K562 (cell line): Measurements from ENCODE around the gene DDHD1. TPM values are rescaled to one million over a fixed set of nuclear protein-coding genes. Genes with fewer than 3 reads are reported as not detected.

Experiments
- ATAC-seq: fragments of 200-7000 bp; cut with Tn5 transposase; 3 replicates; pipeline ENCODE4 v1.9.1; 2020; ENCODE audit warnings: moderate library complexity
- BruUV-seq: library from RNA; stranded (reverse); fragments of 400-500 nt; replicated peaks from 2 replicates; lab custom pipeline; 2021; lab: Mats Ljungman, UMichigan
- CTCF ChIA-PET: fragments of 300-600 bp; formaldehyde crosslinking; extraction: SDS; loops from one replicate; lab custom pipeline; 2021; ENCODE audit warnings: low intra/inter-chr PET ratio; lab: Yijun Ruan, JAX
- POLR2A ChIA-PET: fragments of 300-600, 350-650 bp; sonication (Branson Sonifier 250); formaldehyde crosslinking; extraction: SDS; loops from one replicate; lab custom pipeline; 2021; ENCODE audit warnings: antibody characterized with exemption, inconsistent platforms; lab: Yijun Ruan, JAX
- DNase-seq, 4 experiments: peaks; one replicate each; pipeline versions ENCODE4 v3.0.0 to v3.0.0-alpha.2; 2011 to 2018; ENCODE audit warnings: low spot score in 3 of 4, mixed read lengths in 3 of 4; ENCODE audit errors: extremely low read depth in 1 of 4
- FAIRE-seq: peaks from 2 replicates; lab custom pipeline; 2011; peaks lifted over from hg19 to GRCh38; lab: Jason Lieb, UNC
- H2AFZ ChIP-seq: 2 replicates; pipeline ENCODE4 v1.6.0; 2011; ENCODE audit warnings: low read depth, low read length, control low read depth, inconsistent platforms
- H3K27ac ChIP-seq: fragments of 200-600 bp; 3 replicates; pipeline ENCODE4 v1.8.0; 2011; ENCODE audit warnings: low read depth, mild to moderate bottlenecking, control low read depth, inconsistent platforms, low read length, moderate library complexity, mixed read lengths; ENCODE audit errors: extremely low read depth
- H3K27me3 ChIP-seq, 2 experiments: fragments of 300-600 bp in 1 of 2; 2 replicates in 1 of 2; 3 replicates in 1 of 2; pipeline versions ENCODE4 v1.6.0 to v1.8.0; 2011; ENCODE audit warnings: inconsistent platforms in 2 of 2, low read length in 2 of 2, mild to moderate bottlenecking in 1 of 2, mixed read lengths in 1 of 2, moderate library complexity in 1 of 2; ENCODE audit not compliant: control insufficient read depth in 2 of 2, insufficient read depth in 2 of 2
- H3K36me3 ChIP-seq: fragments of 300-600 bp; 3 replicates; pipeline ENCODE4 v1.8.0; 2011; ENCODE audit warnings: mild to moderate bottlenecking, low read length, inconsistent platforms; ENCODE audit not compliant: control insufficient read depth, insufficient read depth
- H3K4me1 ChIP-seq, 2 experiments: fragments of 200-600 bp in 1 of 2; replicated peaks in 1 of 2; 2 replicates in 1 of 2; 3 replicates in 1 of 2; pipeline versions ENCODE4 v1.5.1 to v1.8.0; 2011; ENCODE audit warnings: inconsistent platforms in 2 of 2, low read length in 2 of 2, mild to moderate bottlenecking in 1 of 2, mixed read lengths in 1 of 2, moderate library complexity in 1 of 2; ENCODE audit not compliant: control insufficient read depth in 2 of 2, insufficient read depth in 2 of 2
- H3K4me2 ChIP-seq: 2 replicates; pipeline ENCODE4 v1.6.1; 2011; ENCODE audit warnings: low read length, control low read depth, inconsistent platforms, mixed read lengths; ENCODE audit not compliant: insufficient read depth
- H3K4me3 ChIP-seq: fragments of 200-600 bp; sonication (generic), shearing (Covaris generic); 2 replicates; pipeline ENCODE4 v1.5.1; 2016; ENCODE audit warnings: control low read depth, inconsistent platforms
- H3K79me2 ChIP-seq: fragments of 200-600 bp; 3 replicates; pipeline ENCODE4 v1.8.0; 2011; ENCODE audit warnings: low read length, inconsistent platforms; ENCODE audit not compliant: control insufficient read depth, insufficient read depth
- H3K9ac ChIP-seq, 2 experiments: 2 replicates each; pipeline versions ENCODE4 v1.6.0 to v1.6.1; 2011; ENCODE audit warnings: low read depth in 2 of 2, low read length in 2 of 2, control low read depth in 1 of 2, inconsistent platforms in 1 of 2, mild to moderate bottlenecking in 1 of 2, mixed read lengths in 1 of 2; ENCODE audit not compliant: insufficient read depth in 1 of 2
- H3K9me1 ChIP-seq: one replicate; pipeline ENCODE4 v1.6.0; 2011; ENCODE audit warnings: inconsistent platforms, mild to moderate bottlenecking, low read length, moderate library complexity; ENCODE audit not compliant: control insufficient read depth, insufficient read depth
- H3K9me3 ChIP-seq: replicated peaks from 2 replicates; pipeline ENCODE4 v1.5.1; 2011; ENCODE audit warnings: low read depth, low read length, inconsistent platforms; ENCODE audit not compliant: control insufficient read depth, insufficient read depth
- H4K20me1 ChIP-seq: replicated peaks from 2 replicates; pipeline ENCODE4 v1.6.1; 2011; ENCODE audit warnings: low read length, inconsistent platforms, mixed read lengths; ENCODE audit not compliant: control insufficient read depth, insufficient read depth
- BMI1 ChIP-seq: fragments of 150-350 bp; IDR thresholded peaks from 2 replicates; pipeline ENCODE4 v1.6.1; 2014; ENCODE audit warnings: low read length
- BRCA1 ChIP-seq, 2 experiments: fragments of 450-650 bp in 1 of 2; sonication (generic) in 1 of 2; formaldehyde crosslinking in 1 of 2; IDR thresholded peaks; 2 replicates each; pipeline versions ENCODE4 v1.5.0 to v1.6.1; 2017 to 2020; ENCODE audit warnings: mild to moderate bottlenecking in 1 of 2, missing genetic modification reagents in 1 of 2
- FIP1L1 ChIP-seq: fragments of 200-400 bp; formaldehyde crosslinking; IDR thresholded peaks from 2 replicates; pipeline ENCODE4 v1.6.1; 2018; ENCODE audit warnings: mild to moderate bottlenecking, low read depth, low read length; ENCODE audit not compliant: poor library complexity, severe bottlenecking
- FOXJ3 ChIP-seq: sonication (generic); formaldehyde crosslinking; IDR thresholded peaks from 2 replicates; pipeline ENCODE4 v1.4.0; 2020; ENCODE audit warnings: mild to moderate bottlenecking, missing genetic modification reagents
- FOXK2 ChIP-seq, 2 experiments: fragments of 450-650 bp; IDR thresholded peaks in 1 of 2; conservative IDR thresholded peaks in 1 of 2; 2 replicates each; pipeline ENCODE4 v1.6.1; 2016; ENCODE audit warnings: low read depth in 2 of 2, mild to moderate bottlenecking in 1 of 2
- GTF2E2 ChIP-seq: fragments of 200-800 bp; sonication (Bioruptor generic); IDR thresholded peaks from 2 replicates; pipeline ENCODE4 v1.6.1; 2016; ENCODE audit warnings: missing genetic modification characterization, missing compliant biosample characterization
- HIVEP1 ChIP-seq: fragments of 250-450 bp; sonication (Bioruptor Pico); IDR thresholded peaks from 2 replicates; pipeline ENCODE4 v1.4.0; 2020; ENCODE audit warnings: mild to moderate bottlenecking
- NR4A1 ChIP-seq, 2 experiments: fragments of 250-450 bp in 1 of 2; fragments of 450-650 bp in 1 of 2; sonication (Bioruptor Pico) in 1 of 2; IDR thresholded peaks; 2 replicates each; pipeline versions ENCODE4 v1.4.0 to v1.6.1; 2016 to 2020; ENCODE audit warnings: mild to moderate bottlenecking in 2 of 2, missing compliant biosample characterization in 1 of 2, missing genetic modification characterization in 1 of 2, moderate library complexity in 1 of 2
- SNIP1 ChIP-seq: fragments of 450-650 bp; IDR thresholded peaks from 2 replicates; pipeline ENCODE4 v1.7.1; 2017; ENCODE audit warnings: low read depth, mild to moderate bottlenecking
- SOX6 ChIP-seq: fragments of 450-650 bp; IDR thresholded peaks from 2 replicates; pipeline ENCODE4 v1.6.1; 2014; ENCODE audit warnings: mild to moderate bottlenecking
- ZBED1 ChIP-seq: IDR thresholded peaks from 2 replicates; pipeline ENCODE4 v1.6.1; 2014
- ZFP91 ChIP-seq: sonication (generic); formaldehyde crosslinking; IDR thresholded peaks from 2 replicates; pipeline ENCODE4 v1.8.0; 2022; ENCODE audit warnings: mild to moderate bottlenecking, missing genetic modification reagents
- ZNF140 ChIP-seq: fragments of 250-450 bp; sonication (Bioruptor Pico); IDR thresholded peaks from 2 replicates; pipeline ENCODE4 v1.8.0; 2021; ENCODE audit warnings: moderate library complexity, mild to moderate bottlenecking, inconsistent platforms
- WGBS: fragments of 100-300 bp; shearing (Covaris generic); methylation state at CpG from one replicate; pipeline ENCODE4 v1.1.6; 2016; ENCODE audit warnings: low coverage, mixed read lengths; ENCODE audit not compliant: insufficient coverage; ENCODE audit errors: missing lambda C conversion rate; 5-methylcytosine and 5-hydroxymethylcytosine counted together
- in situ Hi-C: fragments of 300-500 bp; cut with MboI; formaldehyde crosslinking; loops from 4 replicates; pipeline ENCODE4 v1.15.0; 2018; ENCODE audit warnings: inconsistent platforms, mixed read lengths
- intact Hi-C: fragments of 100-400 bp; cut with micrococcal nuclease; formaldehyde crosslinking; loops from 2 replicates; pipeline ENCODE4 v1.14.2; 2022
- polyA plus RNA-seq, 8 experiments: library from polyadenylated mRNA; depleted of rRNA in 4 of 8; stranded (reverse) in 5 of 8; unstranded in 3 of 8; fragments of >200 nt; fragmentation: Nextera tagmentation in 2 of 8; fragmentation: Illumina TruSeq in 1 of 8; extraction: Ambion mirVana in 2 of 8; extraction: Trizol in 1 of 8; gene quantifications; 2 replicates each; pipeline versions ENCODE4 v1.2.1 to v1.2.3, GENCODE V29; 2011 to 2014; ENCODE audit warnings: inconsistent platforms in 1 of 8, missing spikeins in 1 of 8
- total RNA-seq, 7 experiments: library from RNA; depleted of rRNA in 6 of 7; stranded (reverse); fragments of >200 nt in 6 of 7; fragmentation: Illumina TruSeq in 2 of 7; extraction: Trizol in 2 of 7; gene quantifications; 2 replicates each; pipeline versions ENCODE4 v1.2.1 to v1.2.3, GENCODE V29; 2011 to 2021; ENCODE audit warnings: low replicate concordance in 1 of 7
- TF ChIP-seq, protein P1 (sequence below), 2 experiments: IDR thresholded peaks in 1 of 2; conservative IDR thresholded peaks in 1 of 2; 2 replicates each; pipeline ENCODE4 v1.6.1; 2016; ENCODE audit warnings: low read depth in 2 of 2, mild to moderate bottlenecking in 1 of 2, missing compliant biosample characterization in 1 of 2, missing genetic modification characterization in 1 of 2, moderate library complexity in 1 of 2

Gene DDHD1
- total and polyA plus RNA-seq, 9 of the 15 experiments (the other 6 are each of a cell fraction or from before 2014, with no cell fraction given), result 1.2 to 12.3 (median 5.0) TPM

DNA sequence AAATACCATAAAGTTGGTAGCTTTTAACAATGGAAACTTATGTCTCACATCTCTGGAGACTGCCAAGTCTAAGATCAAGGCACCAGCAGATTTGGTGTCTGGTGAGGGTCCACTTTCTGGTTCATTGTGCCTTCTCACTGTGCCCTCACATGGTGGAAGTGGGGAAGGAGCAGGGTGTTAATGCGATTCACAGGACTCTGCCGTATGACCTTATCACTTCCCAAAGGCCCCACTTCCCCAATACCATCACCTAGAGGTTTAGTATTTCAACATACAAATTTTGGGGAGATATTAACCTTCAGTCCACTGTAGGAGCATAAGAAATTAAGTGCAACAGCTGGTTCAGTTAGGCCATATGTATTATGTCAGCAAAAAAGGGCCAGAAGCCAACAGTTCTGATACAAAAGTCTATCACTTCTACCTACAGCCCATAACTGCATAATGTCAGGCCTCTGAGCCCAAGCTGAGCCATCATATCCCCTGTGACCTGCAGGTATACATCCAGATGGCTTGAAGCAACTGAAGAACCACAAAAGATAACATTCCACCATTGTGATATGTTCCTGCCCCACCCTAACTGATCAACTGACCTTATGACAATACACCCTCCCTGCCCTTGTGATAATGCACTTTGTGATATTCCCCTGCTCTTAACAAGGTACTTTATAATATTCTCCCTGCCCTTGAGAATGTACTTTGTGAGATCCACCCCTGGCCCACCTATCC is 24.7 kb downstream of the DDHD1 start (continued):
- no peak for TF ChIP-seq FIP1L1
- TF ChIP-seq SOX6, result no peak

GRCh38 chr14:53127832-53128231 is 25.3 kb downstream of the DDHD1 start:
- H3K79me2 ChIP-seq, result peaks cover 20% of the 10 kb centered on the region
- POLR2A ChIA-PET, result interaction anchor here (1.9 kb wide), 1 partner anchor 8 kb away, joined by 6 read pairs; no protein-coding TSS in a partner anchor
- H3K27ac ChIP-seq, result no peak overlapping the region
- in situ Hi-C loops (no loop called here), intact Hi-C loops (no loop called here)
- ATAC-seq (no peak), DNase-seq (no peak), FAIRE-seq (no peak)
- H3K27me3 ChIP-seq, result no peaks in the 10 kb centered on the region
- H3K4me3 ChIP-seq, result no peak overlapping the region
- no peaks in the 10 kb centered on the region for H4K20me1 ChIP-seq
- no peaks in the 10 kb centered on the region for H3K36me3 ChIP-seq
- peaks cover 0 to 5% of the 10 kb centered on the region in 2 experiments; a peak in 2 of 5 replicates for H3K4me1 ChIP-seq
- CTCF ChIA-PET, result no interaction called here
- no peaks in the 10 kb centered on the region for H3K9me1 ChIP-seq
- WGBS, result 76% methylated on average over 6 of the region's 7 CpGs
- H3K9me3 ChIP-seq, result 0 out of 2 replicates have a peak, but pooled peaks cover 1% of the 10 kb centered on the region
- no peak overlapping the region for H3K4me2 ChIP-seq
- no peak overlapping the region for H2AFZ ChIP-seq
- no peak overlapping the region for H3K9ac ChIP-seq
- no TSS peak for BruUV-seq
- TF ChIP-seq NR4A1 (CRISPR knock-in tag; IDR thresholded peaks at IDR 0.05) (no peak), NR4A1 (tag; IDR thresholded peaks at IDR 0.05) (no peak), ZBED1 (no peak), ZFP91 (CRISPR knock-in tag) (no peak), SNIP1 (no peak), HIVEP1 (CRISPR knock-in tag) (no peak), GTF2E2 (tag) (no peak), FOXK2 (conservative IDR thresholded peaks at IDR 0.05 in 1 of 2, IDR thresholded peaks at IDR 0.05 in 1 of 2; ENCODE audit: low read depth in 2 of 2) (no peak), FOXJ3 (no peak), BMI1 (no peak), BRCA1 (IDR thresholded peaks at IDR 0.05) (no peak), BRCA1 (CRISPR knock-in tag; IDR thresholded peaks at IDR 0.05) (no peak), ZNF140 (CRISPR knock-in tag) (no peak)
- TF ChIP-seq, protein P1, sequence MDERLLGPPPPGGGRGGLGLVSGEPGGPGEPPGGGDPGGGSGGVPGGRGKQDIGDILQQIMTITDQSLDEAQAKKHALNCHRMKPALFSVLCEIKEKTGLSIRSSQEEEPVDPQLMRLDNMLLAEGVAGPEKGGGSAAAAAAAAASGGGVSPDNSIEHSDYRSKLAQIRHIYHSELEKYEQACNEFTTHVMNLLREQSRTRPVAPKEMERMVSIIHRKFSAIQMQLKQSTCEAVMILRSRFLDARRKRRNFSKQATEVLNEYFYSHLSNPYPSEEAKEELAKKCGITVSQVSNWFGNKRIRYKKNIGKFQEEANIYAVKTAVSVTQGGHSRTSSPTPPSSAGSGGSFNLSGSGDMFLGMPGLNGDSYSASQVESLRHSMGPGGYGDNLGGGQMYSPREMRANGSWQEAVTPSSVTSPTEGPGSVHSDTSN (CRISPR knock-in tag; IDR thresholded peaks at IDR 0.05; ENCODE audit: low read depth), result no peak
- TF ChIP-seq, protein P1 (tag; conservative IDR thresholded peaks at IDR 0.05; ENCODE audit: low read depth), result no peak
